ENCODE results near the gene SLC25A28.
"Not testable (repeated sequence)": the region's sequence is repeated elsewhere in the genome, so short reads cannot be mapped to it uniquely, and the experiment has no call there.

Gene SLC25A28

DNA sequence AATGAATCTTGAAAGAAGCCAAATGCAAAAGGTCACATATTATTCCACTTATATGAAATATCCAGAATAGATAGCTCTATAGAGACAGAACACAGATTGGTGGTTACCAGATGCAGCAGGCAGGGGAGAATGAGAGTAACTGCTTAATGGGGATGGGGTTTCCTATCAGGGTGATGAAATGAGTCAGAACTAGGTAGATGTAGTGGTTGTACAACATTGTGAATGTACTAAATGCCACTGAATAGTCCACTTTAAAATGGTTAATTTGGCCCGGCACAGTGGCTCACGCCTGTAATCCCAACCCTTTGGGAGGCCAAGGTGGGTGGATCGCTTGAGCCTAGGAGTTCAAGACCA, 9.4 kb upstream of the SLC25A28 start:
- Histone ChIP-seq H3K4me1 (ENCODE audit: insufficient read depth, poor library complexity, severe bottlenecking) (peaks cover 10% of the 10 kb centered on the region), H3K9me3 (ENCODE audit: severe bottlenecking) (no peaks in the 10 kb centered on the region), H3K27me3 (ENCODE audit: insufficient read depth, poor library complexity, severe bottlenecking) (no peaks in the 10 kb centered on the region), H3K36me3 (ENCODE audit: low read depth) (no peaks in the 10 kb centered on the region), H3K27ac (ENCODE audit: poor library complexity, severe bottlenecking) (no peak overlapping the region), H3K4me3 (ENCODE audit: severe bottlenecking) (no peak overlapping the region)
- ATAC-seq (ENCODE audit: low read depth) (no peak), DNase-seq (ENCODE audit: low spot score) (no peak)
- TF ChIP-seq, protein P1, sequence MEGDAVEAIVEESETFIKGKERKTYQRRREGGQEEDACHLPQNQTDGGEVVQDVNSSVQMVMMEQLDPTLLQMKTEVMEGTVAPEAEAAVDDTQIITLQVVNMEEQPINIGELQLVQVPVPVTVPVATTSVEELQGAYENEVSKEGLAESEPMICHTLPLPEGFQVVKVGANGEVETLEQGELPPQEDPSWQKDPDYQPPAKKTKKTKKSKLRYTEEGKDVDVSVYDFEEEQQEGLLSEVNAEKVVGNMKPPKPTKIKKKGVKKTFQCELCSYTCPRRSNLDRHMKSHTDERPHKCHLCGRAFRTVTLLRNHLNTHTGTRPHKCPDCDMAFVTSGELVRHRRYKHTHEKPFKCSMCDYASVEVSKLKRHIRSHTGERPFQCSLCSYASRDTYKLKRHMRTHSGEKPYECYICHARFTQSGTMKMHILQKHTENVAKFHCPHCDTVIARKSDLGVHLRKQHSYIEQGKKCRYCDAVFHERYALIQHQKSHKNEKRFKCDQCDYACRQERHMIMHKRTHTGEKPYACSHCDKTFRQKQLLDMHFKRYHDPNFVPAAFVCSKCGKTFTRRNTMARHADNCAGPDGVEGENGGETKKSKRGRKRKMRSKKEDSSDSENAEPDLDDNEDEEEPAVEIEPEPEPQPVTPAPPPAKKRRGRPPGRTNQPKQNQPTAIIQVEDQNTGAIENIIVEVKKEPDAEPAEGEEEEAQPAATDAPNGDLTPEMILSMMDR (IDR thresholded peaks at IDR 0.05; ENCODE audit: poor library complexity, severe bottlenecking), result no peak

DNA sequence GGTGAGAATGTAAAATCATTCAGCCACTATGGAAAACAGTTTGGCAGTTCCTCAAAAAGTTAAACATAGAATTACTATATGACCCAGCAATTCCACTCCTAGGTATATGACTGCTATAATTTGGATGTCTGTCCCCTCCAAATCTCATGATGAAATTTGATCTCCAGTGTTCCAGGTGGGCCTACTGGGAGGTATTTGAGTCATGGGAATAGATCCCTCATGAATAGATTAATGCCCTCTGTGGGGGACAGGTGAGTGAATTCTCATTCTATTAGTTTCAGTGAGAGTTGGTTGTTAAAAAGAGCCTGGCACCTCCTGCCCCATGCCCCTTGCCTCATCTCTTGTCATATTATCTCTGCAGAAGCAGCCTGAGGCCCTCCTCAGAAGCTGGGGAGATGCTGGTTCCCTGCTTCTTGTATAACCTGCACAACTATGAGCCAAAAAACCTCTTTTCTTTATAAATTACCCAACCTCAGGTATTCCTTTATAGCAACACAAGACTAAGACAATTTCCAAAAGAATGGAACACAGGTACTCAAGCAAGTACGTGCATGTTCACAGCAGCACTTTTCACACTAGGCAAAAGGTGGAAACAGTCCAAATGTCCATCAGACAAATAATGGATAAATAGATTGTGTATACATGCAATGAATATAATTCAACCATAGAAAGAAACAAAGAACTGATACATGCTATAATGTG, 8.8 kb upstream of the SLC25A28 start:
- Histone ChIP-seq H3K4me1 (ENCODE audit: insufficient read depth, poor library complexity, severe bottlenecking) (peaks cover 10% of the 10 kb centered on the region), H3K27ac (ENCODE audit: poor library complexity, severe bottlenecking) (no peak overlapping the region), H3K4me3 (ENCODE audit: severe bottlenecking) (no peak overlapping the region), H3K27me3 (ENCODE audit: insufficient read depth, poor library complexity, severe bottlenecking) (no peaks in the 10 kb centered on the region), H3K36me3 (ENCODE audit: low read depth) (no peaks in the 10 kb centered on the region), H3K9me3 (ENCODE audit: severe bottlenecking) (no peaks in the 10 kb centered on the region)
- DNase-seq (ENCODE audit: low spot score) (no peak), ATAC-seq (ENCODE audit: low read depth) (no peak; the same call in 2 of the 3 replicates)
- TF ChIP-seq, protein P1 (IDR thresholded peaks at IDR 0.05; ENCODE audit: poor library complexity, severe bottlenecking), result no peak

DNA sequence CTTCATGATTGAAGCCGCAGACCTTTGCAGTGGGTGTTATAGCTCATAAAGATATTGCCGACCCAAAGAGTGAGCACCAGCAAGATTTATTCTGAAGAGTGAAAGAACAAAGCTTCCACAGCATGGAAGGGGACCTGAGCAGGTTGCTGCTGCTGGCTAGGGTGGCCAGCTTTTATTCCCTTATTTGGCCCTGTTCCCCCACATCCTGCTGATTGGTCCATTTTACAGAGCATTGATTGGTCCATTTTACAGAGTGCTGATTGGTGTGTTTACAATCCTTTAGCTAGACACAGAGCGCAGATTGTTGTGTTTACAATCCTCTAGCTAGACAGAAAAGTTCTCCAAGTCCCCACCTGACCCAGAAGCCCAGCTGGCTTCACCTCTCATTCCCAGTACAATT, 4.9 kb upstream of the SLC25A28 start:
- DNase-seq (ENCODE audit: low spot score); H3K4me3 ChIP-seq (ENCODE audit: severe bottlenecking); H3K9me3 ChIP-seq (ENCODE audit: severe bottlenecking); H3K27ac ChIP-seq (ENCODE audit: poor library complexity, severe bottlenecking); ATAC-seq (ENCODE audit: low read depth); H3K27me3 ChIP-seq (ENCODE audit: insufficient read depth, poor library complexity, severe bottlenecking); H3K36me3 ChIP-seq (ENCODE audit: low read depth): not testable (repeated sequence)
- peaks cover 16% of the 10 kb centered on the region for H3K4me1 ChIP-seq (ENCODE audit: insufficient read depth, poor library complexity, severe bottlenecking)

DNA sequence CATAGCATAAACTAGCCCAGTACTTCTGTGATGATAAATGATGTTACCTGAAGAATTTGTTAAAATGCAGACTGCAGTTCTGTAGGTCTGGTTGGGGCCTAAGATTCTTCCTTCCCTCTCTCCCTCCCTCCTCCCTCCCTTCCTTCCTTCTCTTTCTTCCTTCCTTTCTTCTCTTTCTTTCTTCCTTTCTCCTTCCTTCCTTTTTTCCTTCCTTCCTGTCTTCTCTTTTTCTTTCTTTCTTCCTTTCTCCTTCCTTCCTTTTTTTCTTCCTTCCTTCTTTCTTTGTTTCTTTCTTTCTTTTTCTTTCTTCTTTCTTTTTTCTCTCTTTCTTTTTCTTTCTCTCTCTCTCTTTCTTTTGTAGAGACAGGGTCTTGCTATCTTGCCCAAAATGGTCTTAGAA, 3.7 kb upstream of the SLC25A28 start:
- TF ChIP-seq, protein P1 (IDR thresholded peaks at IDR 0.05; ENCODE audit: poor library complexity, severe bottlenecking), result no peak
- Histone ChIP-seq H3K36me3 (ENCODE audit: low read depth) (peaks cover under 1% of the 10 kb centered on the region; the same call in 1 of the 2 replicates), H3K4me1 (ENCODE audit: insufficient read depth, poor library complexity, severe bottlenecking) (peaks cover 6% of the 10 kb centered on the region), H3K4me3 (ENCODE audit: severe bottlenecking) (no peak overlapping the region), H3K9me3 (ENCODE audit: severe bottlenecking) (no peaks in the 10 kb centered on the region), H3K27me3 (ENCODE audit: insufficient read depth, poor library complexity, severe bottlenecking) (no peaks in the 10 kb centered on the region), H3K27ac (ENCODE audit: poor library complexity, severe bottlenecking) (no peak overlapping the region)
- ATAC-seq (ENCODE audit: low read depth), result no peak
- DNase-seq (ENCODE audit: low spot score), result no peak

DNA sequence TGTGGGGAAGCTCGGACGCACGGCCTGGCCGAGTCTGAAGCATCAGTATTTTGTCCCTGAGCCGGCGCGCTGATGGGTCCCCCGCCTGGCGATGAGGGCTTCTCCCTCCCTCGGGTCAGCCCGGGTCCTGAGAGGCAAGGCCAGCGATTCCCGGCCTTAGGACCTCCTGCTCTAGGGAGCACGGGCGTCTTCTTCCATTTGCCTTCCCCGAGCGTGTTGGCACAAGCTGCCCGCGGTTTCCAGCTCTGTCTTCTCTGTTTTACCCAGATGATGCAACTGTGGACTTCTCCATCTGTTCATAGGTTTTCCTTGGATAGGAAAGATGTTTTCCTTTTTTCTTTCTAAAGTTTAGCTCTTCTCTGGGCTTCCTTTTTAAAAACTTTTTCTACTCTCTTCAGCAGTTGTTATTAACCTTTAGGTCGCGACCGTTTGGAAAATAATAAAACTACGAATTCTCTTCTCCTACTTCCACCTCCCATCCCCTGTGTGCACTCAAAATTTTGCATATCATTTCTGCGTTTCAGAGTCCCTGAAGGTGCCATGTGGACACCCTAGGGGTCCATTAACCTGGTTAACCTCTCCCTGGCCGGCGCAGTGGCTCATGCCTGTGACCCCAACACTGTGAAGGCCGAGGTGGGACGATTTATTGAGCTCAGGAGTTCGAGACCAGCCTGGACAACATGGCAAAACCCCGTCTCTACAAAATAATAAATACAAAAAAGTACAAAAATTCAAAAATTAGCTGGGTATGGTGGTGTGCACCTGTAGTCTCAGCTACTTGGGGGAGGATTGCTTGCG, 1.4 kb upstream of the SLC25A28 start:
- H3K4me1 ChIP-seq (ENCODE audit: insufficient read depth, poor library complexity, severe bottlenecking), result peaks cover 13% of the 10 kb centered on the region
- no peaks in the 10 kb centered on the region for H3K27me3 ChIP-seq (ENCODE audit: insufficient read depth, poor library complexity, severe bottlenecking)
- H3K9me3 ChIP-seq (ENCODE audit: severe bottlenecking), result no peaks in the 10 kb centered on the region
- ATAC-seq (ENCODE audit: low read depth), result peak; percentile 21
- TF ChIP-seq, protein P1 (IDR thresholded peaks at IDR 0.05; ENCODE audit: poor library complexity, severe bottlenecking), result no peak
- peak overlapping the region; percentile 91 for H3K27ac ChIP-seq (ENCODE audit: poor library complexity, severe bottlenecking)
- peaks cover 9% of the 10 kb centered on the region for H3K36me3 ChIP-seq (ENCODE audit: low read depth)
- H3K4me3 ChIP-seq (ENCODE audit: severe bottlenecking), result peak overlapping the region; percentile 48
- DNase-seq (ENCODE audit: low spot score), result peak; percentile 87
